ENCODE measurements around the gene PDXK. TPM values are rescaled to one million over a fixed set of nuclear protein-coding genes. Genes with fewer than 3 reads are reported as not detected.

PDXK gene
- total RNA-seq, 1 donor from 2014 or later, result 195 TPM

DNA sequence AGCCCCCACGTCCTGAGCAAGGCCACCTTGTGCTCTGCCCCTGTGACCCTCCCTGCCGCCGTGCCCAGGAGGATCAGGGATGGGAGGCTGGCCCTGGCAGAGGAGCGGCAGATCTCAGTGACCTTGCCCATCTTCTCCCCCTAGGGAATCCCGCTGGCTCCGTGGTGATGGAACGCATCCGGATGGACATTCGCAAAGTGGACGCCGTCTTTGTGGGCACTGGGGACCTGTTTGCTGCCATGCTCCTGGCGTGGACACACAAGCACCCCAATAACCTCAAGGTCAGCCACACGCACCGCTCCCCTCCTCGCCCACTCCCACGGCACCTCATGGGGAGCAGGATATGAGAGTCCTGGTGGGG lies 34.5 kb downstream of the PDXK start:
- no peak for TF ChIP-seq CTCF (IDR thresholded peaks at IDR 0.05)
- H3K4me3 ChIP-seq, result no peak overlapping the region
- H3K9me3 ChIP-seq, result no peaks in the 10 kb centered on the region
- no peak for DNase-seq
- intact Hi-C loops (cut with DNase I), result no loop called here
- H3K36me3 ChIP-seq, result peaks cover 98% of the 10 kb centered on the region
- H3K4me1 ChIP-seq, result peaks cover 19% of the 10 kb centered on the region
- no peak overlapping the region for H3K27ac ChIP-seq
- no peak for ATAC-seq
- H3K27me3 ChIP-seq (ENCODE audit: low read depth), result no peaks in the 10 kb centered on the region

DNA sequence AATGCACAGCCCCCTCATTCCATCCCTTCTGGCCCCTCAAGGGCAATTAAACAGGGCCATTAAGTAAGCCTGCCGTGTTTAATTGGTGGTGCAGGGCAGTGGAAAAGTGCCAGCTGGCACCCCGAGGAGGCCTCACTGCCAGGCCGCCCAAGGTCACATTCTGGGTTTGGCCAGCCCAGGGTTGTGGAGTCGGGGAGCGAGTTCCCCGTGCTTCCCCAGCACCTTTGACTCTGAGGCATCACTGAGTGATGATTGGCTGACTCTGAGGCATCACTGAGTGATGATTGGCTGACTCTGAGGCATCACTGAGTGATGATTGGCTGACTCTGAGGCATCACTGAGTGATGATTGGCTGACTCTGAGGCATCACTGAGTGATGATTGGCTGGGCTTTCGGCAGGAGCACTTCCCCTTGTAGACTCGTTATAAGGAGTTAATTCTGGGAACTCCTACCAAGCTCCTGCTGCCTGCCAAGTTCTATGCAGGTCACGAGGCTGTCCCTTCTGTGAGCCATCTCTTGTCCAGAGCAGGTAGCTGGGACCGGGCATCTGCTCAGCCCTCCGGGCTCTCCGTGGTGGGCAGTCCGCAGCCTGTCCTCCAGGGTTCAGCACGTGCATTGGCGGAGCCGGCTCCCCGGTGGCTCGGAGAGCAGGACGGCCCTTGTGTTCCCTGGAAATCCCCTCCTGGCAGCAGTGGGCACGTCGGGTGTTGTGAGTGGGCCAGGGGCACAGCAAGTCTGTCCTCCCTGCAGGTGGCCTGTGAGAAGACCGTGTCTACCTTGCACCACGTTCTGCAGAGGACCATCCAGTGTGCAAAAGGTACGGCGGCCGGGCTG lies 36.2 kb downstream of the PDXK start:
- Histone ChIP-seq H3K27me3 (ENCODE audit: low read depth) (no peaks in the 10 kb centered on the region), H3K36me3 (peaks cover 90% of the 10 kb centered on the region), H3K9me3 (no peaks in the 10 kb centered on the region), H3K27ac (no peak overlapping the region), H3K4me3 (no peak overlapping the region), H3K4me1 (peaks cover 21% of the 10 kb centered on the region)
- ATAC-seq, result no peak
- intact Hi-C loops (cut with DNase I), result no loop called here
- no peak for TF ChIP-seq CTCF (IDR thresholded peaks at IDR 0.05)
- no peak for DNase-seq

DNA sequence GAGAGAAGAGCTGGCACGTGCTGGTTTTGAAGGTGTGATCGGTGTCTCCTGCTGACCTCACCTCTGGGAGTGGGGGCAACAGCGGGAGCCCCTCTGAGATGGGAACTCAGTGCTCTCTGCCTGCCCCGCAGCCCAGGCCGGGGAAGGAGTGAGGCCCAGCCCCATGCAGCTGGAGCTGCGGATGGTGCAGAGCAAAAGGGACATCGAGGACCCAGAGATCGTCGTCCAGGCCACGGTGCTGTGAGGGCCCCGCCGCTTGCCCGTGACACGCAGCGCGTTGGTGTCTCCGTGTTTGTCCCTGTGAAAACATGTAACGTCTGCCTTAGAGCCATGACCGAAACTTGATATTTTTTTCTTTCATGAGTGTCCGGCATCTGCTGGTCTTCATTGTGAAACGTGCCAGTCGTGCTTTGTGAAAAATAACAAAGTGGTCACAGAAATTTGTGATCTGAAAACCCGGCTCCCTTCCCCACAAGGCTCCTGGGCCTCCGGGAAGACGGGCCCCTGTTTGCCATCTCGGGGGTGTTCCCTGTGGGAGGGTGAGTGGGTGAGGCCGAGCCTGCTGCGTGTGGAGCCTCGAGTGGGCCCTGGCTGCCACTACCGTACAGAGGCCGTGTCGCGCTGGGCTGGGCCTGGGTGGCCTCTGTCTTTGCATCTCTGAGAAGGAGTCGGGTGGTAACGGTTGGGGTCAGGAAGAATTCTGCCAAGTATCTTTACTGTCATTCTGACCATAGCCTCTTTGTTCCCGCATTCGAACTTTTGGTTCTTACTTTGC lies 37.1 kb downstream of the PDXK start:
- TF ChIP-seq CTCF (IDR thresholded peaks at IDR 0.05), result no peak
- intact Hi-C loops (cut with DNase I), result no loop called here
- Histone ChIP-seq H3K36me3 (peaks cover 91% of the 10 kb centered on the region), H3K27me3 (ENCODE audit: low read depth) (no peaks in the 10 kb centered on the region), H3K27ac (no peak overlapping the region), H3K4me3 (no peak overlapping the region), H3K9me3 (no peaks in the 10 kb centered on the region), H3K4me1 (peaks cover 21% of the 10 kb centered on the region)
- ATAC-seq (no peak), DNase-seq (no peak)

- peak; percentile 62 for DNase-seq
- Histone ChIP-seq H3K36me3 (peaks cover 89% of the 10 kb centered on the region), H3K4me3 (no peak overlapping the region), H3K9me3 (no peaks in the 10 kb centered on the region), H3K4me1 (peaks cover 21% of the 10 kb centered on the region), H3K27ac (peak overlapping the region; percentile 67), H3K27me3 (ENCODE audit: low read depth) (no peaks in the 10 kb centered on the region)
- no peak for TF ChIP-seq CTCF (IDR thresholded peaks at IDR 0.05)
- peak; percentile 47 to 56 for ATAC-seq
- intact Hi-C loops (cut with DNase I), result no loop called here
These were observed 38.7 kb downstream of the PDXK start for GRCh38 chr21:43757601-43758000.

- Histone ChIP-seq H3K27ac (peak overlapping the region; percentile 67), H3K27me3 (ENCODE audit: low read depth) (no peaks in the 10 kb centered on the region), H3K36me3 (peaks cover 87% of the 10 kb centered on the region), H3K9me3 (no peaks in the 10 kb centered on the region), H3K4me1 (peaks cover 21% of the 10 kb centered on the region), H3K4me3 (peak overlapping the region; percentile 19)
- intact Hi-C loops (cut with DNase I), result no loop called here
- TF ChIP-seq CTCF (IDR thresholded peaks at IDR 0.05), result no peak
- ATAC-seq (peak; percentile 54 to 64), DNase-seq (no peak)
These were observed 39.2 kb downstream of the PDXK start for GRCh38 chr21:43758111-43758641.

All from lower lobe of right lung (tissue), 2 donors.